Stimulated activated CD4-positive, alpha-beta T cell treated with anti-CD3 and anti-CD28 coated beads, Interleukin-1b, Interleukin-23, amount 100 ng/mL, for 24 hours (primary cell): ENCODE results near the gene SYNCRIP.
"Not testable (repeated sequence)": the region's sequence is repeated elsewhere in the genome, so short reads cannot be mapped to it uniquely, and the experiment has no call there.

Source experiments
- DNase-seq, 4 experiments: peaks; one replicate each; pipeline ENCODE4 v3.0.0-alpha.2; 2020; ENCODE audit warnings: low read depth in 4 of 4, low spot score in 1 of 4

SYNCRIP gene

GRCh38 chr6:85670573-85670972 lies 27.9 kb upstream of the SYNCRIP start:
- no peak for DNase-seq

- no peak for DNase-seq
Measured at GRCh38 chr6:85669735-85670194, 27.1 kb upstream of the SYNCRIP start.

GRCh38 chr6:85662251-85662650 lies 19.6 kb upstream of the SYNCRIP start:
- no peak for DNase-seq

GRCh38 chr6:85660181-85660611 lies 17.5 kb upstream of the SYNCRIP start:
- no peak for DNase-seq

GRCh38 chr6:85650606-85651005 lies 7.9 kb upstream of the SYNCRIP start:
- DNase-seq = no peak

- DNase-seq = no peak
Measured at GRCh38 chr6:85644279-85644762, 1.6 kb upstream of the SYNCRIP start.

- peak; percentile 39 to 66 (median 56) for DNase-seq
Measured at GRCh38 chr6:85643537-85644278, 1.0 kb upstream of the SYNCRIP start.

GRCh38 chr6:85641897-85642773 lies 551 bp downstream of the SYNCRIP start:
- peak; percentile 21 to 33 (median 24) for DNase-seq

GRCh38 chr6:85641522-85641896 lies 1.2 kb downstream of the SYNCRIP start:
- DNase-seq = peak in 1 of 4 experiments; percentile 9

- DNase-seq = no peak
Measured at GRCh38 chr6:85640821-85641220, 1.9 kb downstream of the SYNCRIP start.

- DNase-seq = no peak
Measured at GRCh38 chr6:85637579-85637978, 5.1 kb downstream of the SYNCRIP start.

GRCh38 chr6:85632164-85632942 lies 10.3 kb downstream of the SYNCRIP start:
- no peak for DNase-seq

- DNase-seq = not testable (repeated sequence)
Measured at GRCh38 chr6:85631117-85631516, 11.6 kb downstream of the SYNCRIP start.

- DNase-seq = no peak
Measured at GRCh38 chr6:85628353-85628752, 14.3 kb downstream of the SYNCRIP start.

- DNase-seq = no peak
Measured at GRCh38 chr6:85620308-85620707, 22.4 kb downstream of the SYNCRIP start.

GRCh38 chr6:85614780-85615179 lies 27.9 kb downstream of the SYNCRIP start:
- no peak for DNase-seq

GRCh38 chr6:85612690-85613474 lies 29.8 kb downstream of the SYNCRIP start:
- no peak for DNase-seq

- DNase-seq = no peak
Measured at GRCh38 chr6:85610182-85610895, 32.3 kb downstream of the SYNCRIP start.

GRCh38 chr6:85602100-85602499 lies 40.6 kb downstream of the SYNCRIP start:
- no peak for DNase-seq
